GM18511 (cell line): ENCODE results near the gene CPED1.
A peak's percentile ranks its signal among the peaks of the same experiment; 100 is the strongest.
"Not testable (repeated sequence)": the region's sequence is repeated elsewhere in the genome, so short reads cannot be mapped to it uniquely, and the experiment has no call there.

Source experiments
- ATAC-seq: cut with Tn5 transposase; IDR thresholded peaks from one replicate; pipeline ENCODE4 v1.9.1; 2021; ENCODE audit warnings: mild to moderate bottlenecking, moderate library complexity; ENCODE audit not compliant: unreplicated experiment

CPED1 gene

GRCh38 chr7:120979765-120980499 lies 8.6 kb upstream of the CPED1 start:
- ATAC-seq = no peak

GRCh38 chr7:120981117-120981516 lies 7.4 kb upstream of the CPED1 start:
- no peak for ATAC-seq

GRCh38 chr7:120981888-120982615 lies 6.5 kb upstream of the CPED1 start:
- peak; percentile 58 for ATAC-seq

- ATAC-seq = not testable (repeated sequence)
Observed at GRCh38 chr7:120983592-120983991, 4.9 kb upstream of the CPED1 start.

- no peak for ATAC-seq
Observed at GRCh38 chr7:120984406-120984805, 4.1 kb upstream of the CPED1 start.

GRCh38 chr7:120985130-120985758 lies 3.3 kb upstream of the CPED1 start:
- no peak for ATAC-seq

GRCh38 chr7:120985839-120986238 lies 2.7 kb upstream of the CPED1 start:
- ATAC-seq = no peak

- no peak for ATAC-seq
Observed at GRCh38 chr7:120986650-120987049, 1.9 kb upstream of the CPED1 start.

GRCh38 chr7:120987280-120987679 lies 1.2 kb upstream of the CPED1 start:
- ATAC-seq = no peak

GRCh38 chr7:120987683-120988590 lies 574 bp upstream of the CPED1 start:
- ATAC-seq = peak; percentile 91

- ATAC-seq = no peak
Observed at GRCh38 chr7:120989257-120990220, 1.0 kb downstream of the CPED1 start.

GRCh38 chr7:120990468-120991118 lies 2.1 kb downstream of the CPED1 start:
- no peak for ATAC-seq

- peak; percentile 25 for ATAC-seq
Observed at GRCh38 chr7:120991161-120991560, 2.6 kb downstream of the CPED1 start.

- no peak for ATAC-seq
Observed at GRCh38 chr7:120991581-120991980, 3.1 kb downstream of the CPED1 start.

GRCh38 chr7:120992272-120992964 lies 3.9 kb downstream of the CPED1 start:
- no peak for ATAC-seq

GRCh38 chr7:120992965-120993494 lies 4.5 kb downstream of the CPED1 start:
- no peak for ATAC-seq

GRCh38 chr7:120993553-120994191 lies 5.2 kb downstream of the CPED1 start:
- ATAC-seq = no peak
